GM23338 (cell line): ENCODE measurements around the gene NEK7. TPM values are rescaled to one million over a fixed set of nuclear protein-coding genes. Genes with fewer than 3 reads are reported as not detected.

Source experiments
- ATAC-seq: fragments of 200-7000 bp; cut with Tn5 transposase; 3 replicates; pipeline ENCODE4 v1.9.1; 2020
- DNase-seq: peaks from one replicate; pipeline ENCODE4 v3.0.0-alpha.2; 2015; ENCODE audit warnings: low spot score
- H2AFZ ChIP-seq: fragments of 200-600 bp; sonication (generic); 2 replicates; pipeline ENCODE4 v1.8.0; 2016; ENCODE audit warnings: antibody characterized with exemption, mild to moderate bottlenecking, moderate library complexity
- H3F3A ChIP-seq: fragments of 200-600 bp; sonication (generic); replicated peaks from 2 replicates; pipeline ENCODE4 v1.8.0; 2017; ENCODE audit warnings: antibody characterized with exemption, mixed run types, low read depth
- H3K27ac ChIP-seq: fragments of 200-600 bp; sonication (generic); 2 replicates; pipeline ENCODE4 v1.6.1; 2016; ENCODE audit warnings: low read depth
- H3K27me3 ChIP-seq: fragments of 200-600 bp; sonication (generic); 2 replicates; pipeline ENCODE4 v1.8.0; 2016; ENCODE audit warnings: mild to moderate bottlenecking, mixed run types, moderate library complexity; ENCODE audit not compliant: insufficient read depth
- H3K36me3 ChIP-seq: fragments of 200-600 bp; sonication (generic); 2 replicates; pipeline ENCODE4 v1.8.0; 2016; ENCODE audit warnings: mild to moderate bottlenecking; ENCODE audit not compliant: insufficient read depth
- H3K4me1 ChIP-seq: fragments of 200-600 bp; sonication (generic); 2 replicates; pipeline ENCODE4 v1.8.0; 2016; ENCODE audit warnings: mild to moderate bottlenecking, moderate library complexity; ENCODE audit not compliant: insufficient read depth
- H3K4me2 ChIP-seq: fragments of 200-600 bp; sonication (generic); 2 replicates; pipeline ENCODE4 v1.7.1; 2017; ENCODE audit warnings: mixed run types
- H3K4me3 ChIP-seq: fragments of 200-600 bp; sonication (generic); 2 replicates; pipeline ENCODE4 v1.6.1; 2016; ENCODE audit warnings: mixed run types
- H3K79me2 ChIP-seq: fragments of 200-600 bp; sonication (generic); replicated peaks from 2 replicates; pipeline ENCODE4 v1.8.0; 2017; ENCODE audit warnings: mild to moderate bottlenecking; ENCODE audit not compliant: insufficient read depth
- H3K9me2 ChIP-seq: fragments of 200-600 bp; sonication (generic); 2 replicates; pipeline ENCODE4 v1.8.0; 2017; ENCODE audit not compliant: insufficient read depth
- H4K20me1 ChIP-seq: fragments of 200-600 bp; sonication (generic); replicated peaks from 2 replicates; pipeline ENCODE4 v1.8.0; 2017; ENCODE audit warnings: mild to moderate bottlenecking; ENCODE audit not compliant: insufficient read depth
- H3K27ac Mint-ChIP-seq: 2 replicates; pipeline ENCODE4 v1.8.0; 2020; ENCODE audit warnings: inconsistent platforms, mild to moderate bottlenecking, moderate library complexity, mixed read lengths
- H3K27me3 Mint-ChIP-seq: 3 replicates; pipeline ENCODE4 v1.8.0; 2022; ENCODE audit warnings: low read depth, mild to moderate bottlenecking, moderate library complexity, mixed read lengths, inconsistent platforms; ENCODE audit not compliant: insufficient read depth, poor library complexity
- H3K36me3 Mint-ChIP-seq: 3 replicates; pipeline ENCODE4 v1.8.0; 2021; ENCODE audit warnings: low read depth, mild to moderate bottlenecking, inconsistent platforms, moderate library complexity, mixed read lengths
- H3K4me1 Mint-ChIP-seq: 3 replicates; pipeline ENCODE4 v1.8.0; 2020; ENCODE audit warnings: mild to moderate bottlenecking, inconsistent platforms, mixed read lengths
- H3K4me3 Mint-ChIP-seq: 3 replicates; pipeline ENCODE4 v1.8.0; 2021; ENCODE audit warnings: moderate library complexity, mild to moderate bottlenecking, inconsistent platforms, mixed read lengths
- H3K9me3 Mint-ChIP-seq: 3 replicates; pipeline ENCODE4 v1.8.0; 2020; ENCODE audit warnings: moderate library complexity, mild to moderate bottlenecking, inconsistent platforms, mixed read lengths
- EZH2phosphoT487 ChIP-seq: fragments of 200-600 bp; sonication (generic); IDR thresholded peaks from one replicate; pipeline ENCODE4 v1.8.1; 2018; ENCODE audit warnings: antibody characterized with exemption; ENCODE audit not compliant: unreplicated experiment
- JUNB ChIP-seq: IDR thresholded peaks from one replicate; pipeline ENCODE4 v1.6.1; 2016; ENCODE audit warnings: antibody characterized with exemption; ENCODE audit not compliant: unreplicated experiment
- REST ChIP-seq: IDR thresholded peaks from one replicate; pipeline ENCODE4 v1.6.1; 2018; ENCODE audit warnings: antibody characterized with exemption; ENCODE audit not compliant: unreplicated experiment
- ZNF114 ChIP-seq: fragments of 250-450 bp; sonication (Bioruptor Pico); IDR thresholded peaks from 2 replicates; pipeline ENCODE4 v1.5.0; 2020; ENCODE audit warnings: mild to moderate bottlenecking, moderate library complexity
- ZNF331 ChIP-seq: fragments of 250-450 bp; sonication (Bioruptor Pico); IDR thresholded peaks from 2 replicates; pipeline ENCODE4 v1.5.0; 2020; ENCODE audit warnings: low read depth, mild to moderate bottlenecking, moderate library complexity
- ZNF462 ChIP-seq: fragments of 250-450 bp; sonication (Bioruptor Pico); IDR thresholded peaks from 2 replicates; pipeline ENCODE4 v1.5.0; 2020; ENCODE audit warnings: mild to moderate bottlenecking, moderate library complexity
- polyA plus RNA-seq: library from polyadenylated mRNA; unstranded; fragments of >200 nt; fragmentation: Nextera tagmentation; extraction: Ambion mirVana; gene quantifications from 2 replicates; pipeline ENCODE4 v1.2.1, GENCODE V29; 2016
- total RNA-seq: library from RNA; depleted of rRNA; stranded (reverse); fragments of >200 nt; shearing (Covaris generic); gene quantifications from 2 replicates; pipeline ENCODE4 v1.2.3, GENCODE V29; 2014

NEK7 gene
- total and polyA plus RNA-seq, 2 experiments from 2014 or later = 4.8 to 15.3 TPM

- TF ChIP-seq ZNF462 (CRISPR knock-in tag) = no peak
Observed at GRCh38 chr1:198197285-198197684, 40.5 kb downstream of the NEK7 start (continued).

- Mint-ChIP-seq H3K27ac (no peak overlapping the region), H3K9me3 (no peaks in the 10 kb centered on the region), H3K27me3 (peaks cover 3% of the 10 kb centered on the region), H3K4me3 (no peak overlapping the region), H3K4me1 (peaks cover 13% of the 10 kb centered on the region; the same call in 1 of the 3 replicates), H3K36me3 (peaks cover 4% of the 10 kb centered on the region; the same call in 1 of the 3 replicates)
- H3K4me3 ChIP-seq = no peak overlapping the region
- no peak overlapping the region for H3K4me2 ChIP-seq
- no peaks in the 10 kb centered on the region for H3K36me3 ChIP-seq
- H3F3A ChIP-seq = no peaks in the 10 kb centered on the region
- no peaks in the 10 kb centered on the region for H4K20me1 ChIP-seq
- ATAC-seq = peak; percentile 48; the same call in 2 of the 3 replicates
- H3K27me3 ChIP-seq = no peaks in the 10 kb centered on the region
- no peak overlapping the region for H2AFZ ChIP-seq
- peaks cover 90% of the 10 kb centered on the region for H3K79me2 ChIP-seq
- DNase-seq = peak; percentile 14
- no peak overlapping the region for H3K27ac ChIP-seq
- H3K4me1 ChIP-seq = peaks cover 4% of the 10 kb centered on the region; the same call in 1 of the 2 replicates
- no peaks in the 10 kb centered on the region for H3K9me2 ChIP-seq
- TF ChIP-seq ZNF331 (CRISPR knock-in tag) (no peak), ZNF114 (CRISPR knock-in tag) (no peak), EZH2phosphoT487 (no peak), ZNF462 (CRISPR knock-in tag) (no peak), JUNB (no peak), REST (no peak)
Observed at GRCh38 chr1:198199105-198199504, 42.3 kb downstream of the NEK7 start.
